HG03196 (cell line): ENCODE measurements around the gene KIF5C.

Experiments used
- ATAC-seq: cut with Tn5 transposase; IDR thresholded peaks from one replicate; pipeline ENCODE4 v1.9.1; 2021; ENCODE audit not compliant: unreplicated experiment

KIF5C gene

GRCh38 chr2:149068996-149069888 is 194.2 kb downstream of the KIF5C start:
- ATAC-seq = no peak

- no peak for ATAC-seq
Measured at GRCh38 chr2:149070681-149071320, 195.8 kb downstream of the KIF5C start.

- ATAC-seq = no peak
Measured at GRCh38 chr2:149075105-149075504, 200.1 kb downstream of the KIF5C start.

- ATAC-seq = no peak
Measured at GRCh38 chr2:149075853-149076252, 200.8 kb downstream of the KIF5C start.
